Fibroblast of skin of right quadriceps (primary cell): ENCODE data around the gene MPC2.
A peak's percentile ranks its signal among the peaks of the same experiment; 100 is the strongest.
"Not testable (repeated sequence)": the region's sequence is repeated elsewhere in the genome, so short reads cannot be mapped to it uniquely, and the experiment has no call there.

Experiments
- DNase-seq: peaks from one replicate; pipeline ENCODE4 v3.0.0-alpha.2; 2013

Gene MPC2

DNA sequence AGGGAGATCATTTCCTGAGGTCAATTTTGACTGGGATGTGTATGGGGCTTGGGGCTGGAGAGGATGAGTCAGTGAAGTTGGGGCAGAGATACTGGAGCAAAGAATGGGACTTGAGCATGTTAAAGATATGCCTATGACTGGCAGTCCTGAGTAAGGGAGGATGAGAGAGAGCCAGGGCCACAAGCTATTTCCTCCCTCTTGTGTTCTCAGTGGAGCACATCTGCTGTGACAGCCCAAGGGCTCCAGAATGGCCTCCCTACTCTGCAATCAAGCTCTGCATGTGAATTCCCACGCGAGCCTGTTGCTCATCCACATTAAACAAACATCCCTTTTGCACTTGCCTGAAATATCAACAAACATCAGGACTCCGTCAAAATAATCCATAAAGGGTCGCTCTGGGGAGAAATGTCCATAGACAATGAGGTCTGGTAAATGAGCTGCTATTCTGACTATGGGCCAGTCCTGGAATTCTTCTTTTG, 32.2 kb downstream of the MPC2 start:
- DNase-seq: peak; percentile 75

DNA sequence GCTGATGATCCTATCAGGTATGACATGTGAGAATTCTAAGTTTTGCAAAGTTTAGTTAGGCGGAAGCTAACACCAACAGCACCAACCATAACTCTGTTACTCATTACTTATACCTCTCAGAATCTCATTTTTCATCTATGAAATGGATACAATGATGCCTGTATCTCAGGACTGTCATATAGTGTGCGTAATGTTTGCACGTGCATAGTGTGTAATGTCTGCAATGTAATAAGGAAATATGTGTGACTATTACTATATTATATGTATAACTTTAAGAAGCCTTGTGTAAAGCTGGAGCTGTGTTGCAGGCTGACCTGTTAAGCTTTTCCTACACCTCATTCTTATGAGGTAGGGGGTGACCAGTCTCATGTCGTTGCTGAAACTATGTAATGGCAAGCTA, 36.0 kb downstream of the MPC2 start:
- no peak for DNase-seq

DNA sequence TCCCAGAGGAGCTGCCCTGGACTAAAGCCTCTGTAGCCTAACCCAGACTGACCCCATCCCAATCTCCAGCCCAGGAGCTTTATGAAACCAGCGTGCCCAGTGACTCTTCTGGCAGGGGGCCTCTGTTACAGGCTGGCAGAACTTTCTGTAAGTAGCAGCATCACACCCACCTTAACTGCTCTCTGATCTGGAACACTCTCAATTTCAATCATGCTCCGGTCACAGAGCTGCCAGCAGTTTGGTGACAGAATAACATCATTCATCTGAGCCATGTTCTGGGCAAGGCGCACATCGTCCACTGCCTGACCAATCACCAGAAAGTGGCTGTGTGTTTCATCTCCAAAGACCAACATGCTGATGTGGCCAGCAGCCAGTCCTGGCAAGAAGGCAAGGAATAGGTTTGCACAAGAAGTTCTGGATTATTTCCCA, 37.6 kb downstream of the MPC2 start:
- DNase-seq: no peak

DNA sequence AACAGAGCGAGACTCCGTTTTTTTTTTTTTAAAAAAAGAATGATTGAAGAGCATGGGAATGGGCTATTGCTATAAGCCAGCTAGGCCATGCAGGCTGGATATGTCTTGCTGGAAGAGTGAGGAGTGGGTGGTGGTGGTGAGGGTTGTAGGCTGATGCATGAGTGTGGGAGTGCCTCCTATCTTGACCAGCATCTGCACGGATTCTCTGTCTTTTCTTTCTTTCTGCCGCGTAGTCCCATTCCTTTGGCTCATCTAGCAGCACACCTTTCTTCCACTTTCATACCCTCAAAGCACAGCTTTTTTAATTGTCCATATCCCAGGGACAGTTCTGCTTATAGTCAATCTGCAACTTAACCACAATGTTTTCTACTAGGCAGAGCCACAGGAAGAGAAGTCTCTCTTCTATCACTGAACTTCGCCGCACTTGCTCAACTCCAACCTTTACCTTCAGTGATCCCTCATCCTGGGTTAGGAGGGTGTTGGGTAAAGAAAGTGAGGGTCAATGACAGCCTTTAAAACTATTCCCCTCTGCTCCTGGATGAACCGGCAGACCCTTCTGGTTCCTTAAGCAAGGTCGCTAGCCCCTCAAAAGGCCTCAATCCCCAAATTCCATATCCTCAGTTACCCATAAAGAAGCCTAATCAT, 38.2 kb downstream of the MPC2 start:
- no peak for DNase-seq

DNA sequence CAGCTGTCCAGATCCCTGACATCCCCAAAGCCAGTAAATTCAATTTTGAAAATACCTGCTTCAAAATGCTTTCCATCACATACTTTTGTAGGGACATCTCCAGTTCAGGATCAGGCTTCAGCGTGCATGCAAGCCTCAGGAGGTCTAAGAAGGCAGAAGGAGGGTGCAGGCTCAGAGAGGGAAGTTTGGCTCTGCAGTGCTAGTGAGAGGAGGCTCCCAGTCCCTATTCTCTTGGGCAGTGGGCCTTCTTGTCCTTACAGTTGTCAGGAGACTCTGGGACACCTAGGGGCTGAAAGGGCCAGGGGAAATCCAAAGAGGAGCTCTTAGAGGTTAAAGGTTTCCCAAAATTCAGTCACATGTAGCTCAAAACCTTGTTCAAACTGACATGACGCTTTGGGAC, 43.1 kb downstream of the MPC2 start:
- DNase-seq: no peak

DNA sequence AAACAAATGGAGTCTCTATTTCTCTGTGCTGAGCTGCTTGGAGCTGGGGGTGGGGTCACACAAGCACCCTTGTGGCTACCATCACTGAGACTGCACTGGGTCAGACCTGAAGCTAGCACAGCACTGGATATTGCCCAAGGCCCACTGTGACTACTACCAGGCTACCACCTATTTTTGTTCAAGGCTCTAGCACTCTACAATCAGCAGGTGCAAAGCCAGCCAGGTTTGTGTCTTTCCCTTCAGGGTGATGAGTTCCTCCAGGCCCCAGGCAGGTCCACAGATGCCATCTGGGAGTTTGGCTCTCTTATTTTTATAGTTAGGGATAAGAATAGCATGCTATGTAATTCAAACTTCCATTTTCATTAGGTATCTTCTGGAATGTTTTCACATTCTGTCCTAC, 46.5 kb downstream of the MPC2 start:
- DNase-seq: no peak

DNA sequence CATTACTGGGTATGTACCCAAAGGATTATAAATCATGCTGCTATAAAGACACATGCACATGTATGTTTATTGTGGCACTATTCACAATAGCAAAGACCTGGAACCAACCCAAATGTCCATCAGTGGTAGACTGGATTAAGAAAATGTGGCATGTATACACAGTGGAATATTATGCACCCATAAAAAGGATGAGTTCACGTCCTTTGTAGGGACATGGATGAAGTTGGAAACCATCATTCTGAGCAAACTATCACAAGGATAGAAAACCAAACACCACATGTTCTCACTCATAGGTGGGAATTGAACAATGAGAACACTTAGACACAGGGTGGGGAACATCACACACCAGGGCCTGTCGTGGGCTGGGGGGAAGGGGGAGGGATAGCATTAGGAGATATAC, 49.7 kb downstream of the MPC2 start:
- not testable (repeated sequence) for DNase-seq

DNA sequence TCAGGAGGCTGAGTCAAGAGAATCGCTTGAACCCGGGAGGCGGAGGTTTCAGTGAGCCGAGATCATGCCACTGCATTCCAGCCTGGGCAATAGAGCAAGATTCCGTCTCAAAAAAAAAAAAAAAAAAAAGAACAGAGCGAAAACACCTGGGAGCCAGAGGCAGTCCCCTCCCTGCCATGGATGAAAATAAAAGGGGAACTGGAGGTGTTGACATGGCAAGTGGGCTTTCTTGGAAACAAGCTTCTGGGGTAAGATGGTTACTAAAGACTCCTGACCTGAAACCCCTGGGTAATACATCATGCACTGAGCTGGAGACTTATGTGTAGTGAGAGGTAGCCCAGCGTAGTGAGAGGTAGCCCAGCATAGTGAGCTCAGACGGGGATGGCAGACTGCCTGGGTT, 54.5 kb downstream of the MPC2 start:
- no peak for DNase-seq

DNA sequence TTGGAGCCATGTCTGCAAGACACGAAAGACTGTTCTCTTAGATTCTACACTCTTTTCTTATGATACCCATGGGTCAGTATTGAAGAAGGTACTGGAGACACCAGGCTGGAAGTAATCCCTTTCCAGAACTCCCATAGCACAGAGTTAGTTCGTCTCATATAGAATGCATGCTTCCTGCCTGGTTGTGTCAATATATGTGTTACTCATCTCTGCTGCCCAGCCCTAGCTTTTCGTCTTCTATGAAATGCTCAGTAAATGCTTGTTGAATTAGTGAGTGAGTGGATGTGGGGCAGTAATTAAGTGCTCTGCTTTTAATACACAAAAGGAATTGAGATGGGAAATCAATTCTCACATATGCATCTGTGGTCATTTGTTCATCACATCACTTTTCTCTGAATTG, 55.1 kb downstream of the MPC2 start:
- peak; percentile 29 for DNase-seq

DNA sequence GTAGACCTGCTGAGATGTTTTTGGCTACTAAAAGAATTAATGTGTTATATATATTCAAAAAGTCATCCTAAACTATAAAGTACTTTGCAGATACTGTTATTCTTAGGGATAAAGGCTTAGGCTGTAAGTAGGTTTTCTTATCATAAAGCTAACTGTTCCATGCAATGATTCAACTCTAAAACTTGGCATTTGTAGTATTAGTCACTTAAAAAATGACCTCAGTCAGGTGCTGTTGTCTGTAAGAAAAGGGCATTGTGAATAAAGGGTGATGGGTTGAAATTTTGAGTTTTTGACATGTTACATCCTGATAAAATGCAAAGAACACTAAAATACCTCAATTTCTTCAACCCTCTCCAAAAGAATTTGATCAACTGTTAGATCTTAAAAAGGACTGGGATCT, 55.8 kb downstream of the MPC2 start:
- peak; percentile 18 for DNase-seq

DNA sequence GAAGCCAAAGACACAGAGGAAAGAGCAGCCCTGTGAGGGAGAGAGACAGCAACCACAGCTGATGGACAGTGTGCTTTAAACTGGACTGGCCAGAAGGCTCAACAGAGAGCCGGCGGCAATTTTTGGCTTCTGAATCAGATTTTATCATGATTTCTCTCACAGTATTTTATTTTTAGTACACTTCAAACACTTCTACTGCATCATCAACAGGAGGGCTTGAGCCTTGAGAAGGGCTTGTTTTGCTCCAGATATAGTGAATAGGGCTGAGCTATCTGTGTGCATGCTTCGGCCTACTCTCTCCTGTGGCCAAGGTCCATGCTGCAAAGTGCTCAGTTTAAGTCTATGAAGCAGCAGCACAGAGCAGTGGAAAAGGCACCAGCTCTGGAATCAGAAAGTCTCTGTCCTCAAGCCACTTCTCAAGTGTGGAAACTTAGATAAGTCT, 56.3 kb downstream of the MPC2 start:
- no peak for DNase-seq

DNA sequence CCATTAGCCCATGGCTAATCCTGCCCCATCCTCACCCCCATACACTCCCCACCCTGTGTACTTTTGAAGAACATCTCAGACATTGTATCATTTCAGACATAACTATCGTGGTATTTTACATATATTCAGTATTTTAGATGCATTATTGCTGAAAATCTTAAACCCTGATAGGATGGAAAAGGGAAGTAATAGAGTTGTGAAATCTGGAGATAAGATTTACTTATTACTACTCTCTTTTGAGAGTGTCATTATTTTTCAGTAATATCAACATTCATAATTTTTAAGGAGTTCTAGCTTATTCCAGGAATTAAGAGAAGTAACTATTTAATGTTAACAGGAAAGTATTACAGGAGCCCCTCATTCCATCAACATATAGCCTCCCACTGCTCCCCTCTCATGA, 57.4 kb downstream of the MPC2 start:
- DNase-seq: no peak

DNA sequence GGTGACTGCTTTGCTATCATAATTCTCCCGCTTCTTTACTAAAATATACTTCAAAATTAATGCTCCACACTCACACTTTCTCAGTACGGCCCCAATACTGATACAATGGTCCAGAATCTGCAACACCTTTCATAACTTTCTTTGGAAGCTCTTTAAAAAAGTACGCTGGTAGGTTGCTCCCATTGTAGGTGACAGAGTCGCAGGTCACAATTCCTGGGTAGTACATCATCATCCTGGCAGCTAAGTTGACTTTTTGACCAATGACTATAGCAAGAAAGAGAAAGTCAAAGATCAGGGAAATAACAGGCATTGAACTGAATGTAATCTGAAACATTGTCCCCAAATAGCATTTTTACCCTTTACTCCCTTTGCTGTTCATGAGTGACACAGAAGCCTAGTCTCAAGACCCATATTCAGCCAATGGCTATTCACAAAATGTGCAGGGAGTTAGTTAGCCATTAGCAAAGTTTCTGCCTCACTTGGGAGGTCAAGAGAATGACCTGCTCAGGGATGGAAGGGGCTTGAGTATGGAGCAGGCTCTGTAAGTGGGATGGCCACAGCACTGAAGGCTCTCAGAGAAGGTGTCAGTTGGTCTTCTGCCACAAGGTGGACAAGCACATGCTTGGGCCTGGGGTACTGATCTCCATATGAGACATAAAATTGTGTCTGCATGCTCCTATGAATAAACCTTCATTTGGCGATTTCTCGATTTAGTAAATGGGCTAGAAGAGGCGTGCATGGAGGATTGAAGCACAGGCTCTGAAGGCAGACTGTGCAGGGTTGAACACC, 58.3 kb downstream of the MPC2 start:
- no peak for DNase-seq

DNA sequence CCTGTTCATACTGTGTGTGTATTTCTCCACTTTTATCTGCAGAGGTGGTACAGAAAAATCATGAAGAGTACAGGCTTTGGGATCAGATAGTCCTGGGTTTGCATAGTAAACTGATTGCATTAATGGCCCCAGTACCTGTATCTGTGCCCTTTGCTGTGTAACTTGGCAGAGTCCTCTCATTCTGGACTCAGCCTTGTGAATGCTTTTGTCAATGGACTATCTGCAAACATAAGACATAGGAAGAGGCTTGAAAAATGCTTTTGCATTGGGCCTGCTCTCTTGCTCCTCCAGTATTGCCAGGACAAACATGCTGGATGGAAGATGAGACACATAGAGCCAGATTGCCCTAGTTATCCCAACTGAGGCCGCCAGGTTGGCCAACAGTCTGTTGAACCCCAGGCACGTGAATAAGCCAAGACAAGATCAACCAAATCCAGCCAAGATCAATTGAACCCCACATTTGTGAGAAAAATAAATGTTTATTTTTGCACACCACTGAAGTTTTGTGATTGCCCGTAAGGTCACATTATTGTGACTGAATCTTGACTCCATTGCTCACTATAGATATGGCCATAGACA, 60.2 kb downstream of the MPC2 start:
- DNase-seq: no peak

DNA sequence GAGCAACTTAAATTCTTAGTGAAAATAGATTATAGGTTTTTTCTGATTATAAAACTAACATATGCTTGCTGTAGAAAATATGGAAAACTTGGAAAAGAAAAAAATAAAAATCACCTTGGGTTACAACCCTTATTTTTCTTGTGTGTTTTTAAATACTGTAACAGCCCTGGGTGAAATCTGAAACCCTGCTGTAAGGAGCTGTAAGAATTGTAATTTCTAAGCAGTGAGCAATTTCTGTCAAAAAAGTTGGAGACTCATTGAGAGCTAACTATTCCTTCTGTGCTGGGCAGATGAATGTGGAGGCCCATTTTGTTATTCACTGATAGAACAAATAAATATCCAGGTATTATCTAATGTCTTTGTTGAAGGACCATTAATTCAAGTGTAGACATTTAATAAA, 65.5 kb downstream of the MPC2 start:
- DNase-seq: peak; percentile 19

DNA sequence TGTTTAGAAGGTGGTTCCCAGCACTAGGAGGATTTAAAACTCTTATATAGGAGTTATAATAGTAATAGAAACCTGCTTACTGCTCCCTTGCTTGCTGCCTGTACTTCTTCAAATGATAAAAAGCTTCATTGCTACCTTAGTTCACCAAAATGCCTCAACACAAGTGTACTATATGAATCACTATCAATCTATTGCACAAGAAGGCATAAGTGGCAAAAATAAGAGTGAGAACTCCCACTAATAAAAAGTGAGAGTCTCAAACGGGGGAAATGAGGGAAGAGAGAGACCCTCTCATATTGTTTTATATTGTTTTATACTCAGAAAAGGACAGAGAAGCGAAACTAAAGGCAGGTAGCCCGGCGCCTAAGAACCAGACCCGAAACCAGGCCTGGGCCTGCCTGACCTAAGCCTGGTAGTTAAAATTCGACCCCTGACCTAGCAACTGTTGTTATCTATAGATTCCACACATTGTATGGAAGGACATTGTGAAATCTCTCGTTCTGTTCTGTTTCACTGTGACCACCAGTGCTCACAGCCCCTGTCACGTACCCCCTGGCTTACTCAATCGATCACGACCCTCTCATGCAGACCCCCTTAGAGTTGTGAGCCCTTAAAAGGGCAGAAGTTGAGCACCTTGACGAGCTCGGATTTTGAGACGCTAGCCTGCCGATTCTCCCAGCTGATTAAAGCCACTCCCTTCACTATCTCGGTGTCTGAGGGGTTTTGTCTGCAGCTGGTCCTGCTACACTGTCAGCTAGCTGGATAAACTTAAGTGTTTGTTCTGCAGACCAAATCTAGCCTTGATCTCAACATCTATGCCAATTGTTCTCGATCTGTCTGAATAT, 67.5 kb downstream of the MPC2 start:
- DNase-seq: not testable (repeated sequence)

DNA sequence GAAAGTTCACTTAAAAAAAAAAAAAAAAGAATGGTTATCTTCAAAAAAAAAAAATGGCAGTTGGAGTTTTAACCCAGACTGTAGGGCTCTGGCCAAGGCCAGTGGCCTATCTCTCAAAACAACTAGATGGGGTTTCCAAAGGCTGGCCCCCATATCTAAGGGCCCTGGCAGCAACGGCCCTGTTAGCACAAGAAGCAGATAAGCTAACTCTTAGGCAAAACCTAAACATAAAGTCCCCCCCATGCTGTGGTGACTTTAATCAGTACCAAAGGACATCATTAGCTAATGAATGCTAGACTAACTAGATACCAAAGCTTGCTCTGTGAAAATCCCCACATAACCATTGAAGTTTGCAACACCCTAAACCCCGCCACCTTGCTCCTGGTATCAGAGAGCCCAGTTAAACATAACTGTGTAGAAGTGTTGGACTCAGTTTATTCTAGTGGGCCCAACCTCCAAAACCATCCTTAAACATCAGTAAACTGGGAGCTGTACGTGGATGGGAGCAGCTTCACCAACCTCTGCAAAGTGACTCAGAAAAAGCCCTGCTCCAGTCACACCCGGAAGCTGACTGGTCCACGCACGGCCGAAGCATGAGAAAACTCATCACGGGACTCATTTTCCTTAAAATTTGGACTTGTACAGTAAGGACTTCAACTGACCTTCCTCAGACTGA, 70.0 kb downstream of the MPC2 start:
- not testable (repeated sequence) for DNase-seq
